HG03039 (cell line): ENCODE results near the gene ZNF76.

ENCODE experiments used
- ATAC-seq: cut with Tn5 transposase; IDR thresholded peaks from one replicate; pipeline ENCODE4 v1.9.1; 2021; ENCODE audit warnings: mild to moderate bottlenecking, moderate library complexity; ENCODE audit not compliant: unreplicated experiment

The ZNF76 gene

DNA sequence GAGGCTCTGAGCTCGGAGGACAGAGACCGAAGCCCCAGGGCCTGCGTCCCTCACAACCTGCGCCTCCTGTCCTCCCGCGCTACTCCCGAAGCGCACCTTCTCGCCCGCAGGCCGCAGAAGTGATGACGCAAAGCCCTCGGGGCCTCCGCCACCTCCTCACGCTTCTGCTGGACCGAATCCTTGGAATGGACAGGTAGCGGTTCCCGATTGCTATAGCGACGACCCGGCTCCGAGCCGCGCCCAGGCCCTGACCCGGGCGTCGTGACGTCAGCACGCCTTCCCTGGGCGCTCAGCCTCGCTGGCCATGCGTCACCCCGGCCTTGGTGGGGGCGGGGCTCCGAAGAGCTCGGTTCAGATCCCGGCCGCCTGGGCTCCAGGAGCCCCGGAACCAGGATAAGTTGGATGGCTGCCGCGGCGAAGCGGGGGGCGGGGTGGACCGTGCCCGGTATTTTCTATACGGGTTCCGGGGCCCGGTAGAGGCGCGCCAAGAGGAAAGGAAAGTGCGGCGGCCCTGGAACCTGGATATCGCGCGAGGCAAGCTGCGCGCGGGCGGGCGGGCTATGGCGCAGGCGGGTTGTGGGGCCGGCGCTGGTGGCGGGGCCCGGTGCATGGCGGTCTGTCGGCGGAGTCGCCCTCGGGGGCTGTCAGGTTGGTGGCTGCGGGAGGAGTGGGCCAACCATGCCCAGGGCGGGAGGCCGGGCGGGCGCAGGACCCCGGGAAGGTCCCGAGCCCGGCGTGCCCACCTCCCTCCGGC lies at the start of gene ZNF76:
ZNF76 (plus strand) TSS at position 542 of the 754 bp plus-strand sequence. CDS start 21,417 bp downstream, outside the sequence.
- ATAC-seq = peak; percentile 71

DNA sequence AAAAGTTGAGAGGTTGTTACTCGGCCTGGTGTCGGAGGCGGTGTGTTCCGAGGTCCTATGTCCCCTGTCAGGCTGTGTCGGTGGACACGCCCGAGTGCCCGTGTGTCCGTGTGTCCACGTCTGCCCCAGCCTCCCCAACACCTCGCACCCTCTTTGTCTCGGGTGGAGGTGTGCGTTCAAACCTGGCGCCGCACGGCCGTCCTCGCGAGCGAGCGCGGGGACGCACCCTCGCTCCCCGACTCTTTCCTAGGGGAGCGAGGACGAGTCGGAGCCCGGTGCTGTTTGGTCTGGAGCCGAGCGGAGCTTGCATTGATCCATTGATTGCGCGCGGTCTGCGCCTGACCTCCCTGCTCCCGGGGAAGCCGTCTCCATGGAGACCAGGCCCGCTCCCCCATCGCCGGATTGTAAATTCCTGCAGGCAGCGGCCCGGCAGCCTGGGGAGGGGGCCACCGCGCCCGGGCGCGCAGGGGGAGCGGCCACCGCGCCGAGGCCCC lies 46.2 kb upstream of the ZNF76 start:
- ATAC-seq = no peak

DNA sequence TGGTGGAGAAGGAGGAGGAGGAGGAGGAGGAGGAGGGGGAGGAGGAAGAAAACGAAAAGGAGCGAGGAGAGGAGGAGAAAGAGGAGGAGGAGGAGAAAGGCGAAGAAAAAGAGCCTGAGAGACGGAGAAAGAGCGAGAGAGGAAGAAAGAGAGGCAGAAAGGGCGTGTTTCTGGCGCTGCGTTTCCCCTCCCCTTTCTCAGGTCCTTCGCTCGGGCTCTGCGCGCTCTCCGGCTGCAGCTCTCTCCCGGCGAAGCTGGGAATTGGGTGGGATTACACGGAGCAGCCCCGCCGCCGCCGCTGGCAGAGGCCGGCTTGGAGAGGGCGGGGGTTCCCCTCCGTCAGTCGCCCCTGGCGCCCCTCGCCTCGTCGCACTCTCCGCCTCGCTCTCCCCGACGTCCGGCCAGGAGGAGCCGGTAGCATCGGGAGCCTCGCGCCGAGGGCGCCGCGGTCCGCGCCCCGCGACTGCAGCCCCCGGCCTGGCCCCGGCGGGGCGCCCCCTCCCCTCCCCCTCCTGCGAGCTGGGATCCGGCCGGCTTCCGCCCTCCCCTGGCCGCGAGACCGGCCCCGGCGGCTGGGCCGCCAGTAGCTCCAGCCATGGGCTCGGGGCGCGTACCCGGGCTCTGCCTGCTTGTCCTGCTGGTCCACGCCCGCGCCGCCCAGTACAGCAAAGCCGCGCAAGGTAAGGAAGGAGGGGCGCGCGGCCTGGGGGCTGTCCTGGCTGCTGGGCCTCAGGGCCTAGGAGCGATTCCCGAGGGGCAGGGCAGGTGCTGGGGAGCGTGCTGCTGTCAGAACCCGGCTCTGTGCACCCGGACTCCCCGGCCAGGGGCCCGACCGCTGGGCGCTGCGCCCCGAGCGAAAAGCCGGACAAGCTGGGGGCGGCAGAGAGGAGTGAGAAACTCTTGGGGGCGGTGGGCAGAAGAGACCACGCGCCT lies 45.4 kb upstream of the ZNF76 start, which contains the start of gene SCUBE3:
SCUBE3 (plus strand) TSS at position 133 of the 933 bp plus-strand sequence; CDS start at position 596, 463 bp downstream.
- no peak for ATAC-seq

DNA sequence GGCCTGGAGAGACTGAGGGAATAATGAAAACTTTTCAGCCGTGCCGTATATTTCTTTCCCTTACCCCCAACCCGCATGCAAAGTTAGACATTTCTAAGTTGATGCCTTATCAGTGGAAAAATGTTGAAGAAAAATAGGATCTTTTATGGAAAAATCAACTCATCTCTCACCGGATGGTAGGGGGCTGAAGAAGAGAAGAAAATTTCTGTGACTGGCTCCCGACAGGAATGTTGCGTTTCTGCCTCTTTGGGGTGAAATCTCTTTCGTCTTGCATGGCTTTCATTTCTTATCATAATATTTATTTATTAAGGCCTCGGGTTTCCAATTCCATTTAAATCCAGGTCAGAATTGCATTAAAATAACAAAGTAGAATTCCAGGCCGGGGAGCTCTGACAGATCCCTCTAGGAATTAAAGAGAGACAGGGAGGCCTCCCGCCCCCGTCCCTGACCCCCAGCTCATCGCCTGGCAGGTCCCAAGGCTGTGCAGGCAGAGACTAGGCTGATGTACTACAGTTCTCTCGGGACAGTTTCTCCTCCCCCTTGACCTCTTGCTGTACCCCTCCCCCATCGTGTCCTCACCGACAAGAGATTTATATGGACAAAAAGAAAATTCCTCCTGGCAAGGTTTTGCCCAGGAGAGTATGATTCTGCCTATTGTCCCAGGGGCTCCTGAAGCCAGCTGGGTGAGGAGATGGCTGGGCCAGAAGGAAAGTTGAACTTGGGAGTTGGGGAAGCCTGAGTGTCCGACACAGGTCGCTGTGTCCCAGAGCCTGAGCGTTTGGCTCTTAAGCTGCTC lies 44.5 kb upstream of the ZNF76 start:
- no peak for ATAC-seq

DNA sequence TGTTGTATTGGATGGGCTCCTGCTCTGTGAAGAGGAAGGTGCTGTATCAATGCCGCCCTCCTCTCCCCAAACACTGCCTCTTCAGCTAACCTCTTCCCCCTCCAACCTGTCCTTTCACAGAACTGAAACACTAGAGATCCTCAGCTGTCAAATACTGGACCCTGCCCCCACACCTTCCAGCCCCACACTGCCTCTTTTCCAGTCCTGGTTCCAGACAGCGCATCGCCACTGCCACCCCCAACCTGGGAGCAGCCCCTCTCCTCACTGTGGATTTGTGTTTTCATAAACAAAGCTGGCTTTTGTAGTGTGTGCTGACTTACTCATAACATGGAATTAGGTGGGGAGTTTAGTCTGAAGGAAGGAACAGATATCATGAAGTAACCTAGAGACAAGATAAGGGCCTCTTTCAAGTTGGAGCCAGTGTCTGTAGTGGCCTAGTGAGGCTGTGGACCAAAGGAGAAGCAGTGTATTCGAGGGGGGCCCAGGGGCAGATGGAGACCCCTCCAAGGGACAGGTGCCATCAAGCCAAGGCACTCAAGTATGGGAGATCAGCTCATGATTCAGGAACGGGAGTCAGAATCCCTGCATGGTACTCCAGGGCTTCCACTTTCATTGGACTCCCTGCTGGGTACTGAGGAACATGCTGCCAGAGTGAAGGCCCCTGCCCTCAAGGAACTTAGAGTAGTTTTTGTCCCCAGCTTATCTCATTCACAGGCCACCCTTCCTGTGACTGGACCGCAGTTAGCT lies 43.7 kb upstream of the ZNF76 start:
- ATAC-seq = no peak

DNA sequence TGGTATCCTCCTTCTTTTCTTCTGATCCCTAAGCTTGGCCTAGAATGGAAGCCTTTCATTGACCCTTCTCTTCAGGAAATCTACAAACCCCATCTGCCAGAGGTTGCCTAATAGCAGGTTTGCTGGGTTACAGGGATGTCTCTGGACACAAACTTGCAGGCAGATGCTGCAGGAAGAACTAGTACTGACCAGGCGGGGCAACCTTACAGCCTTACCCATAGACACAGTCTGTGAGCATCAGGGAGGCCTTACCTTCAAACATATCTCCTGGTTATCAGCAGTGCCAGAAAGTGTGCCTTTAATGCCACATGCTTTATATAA lies 43.2 kb upstream of the ZNF76 start:
- no peak for ATAC-seq

DNA sequence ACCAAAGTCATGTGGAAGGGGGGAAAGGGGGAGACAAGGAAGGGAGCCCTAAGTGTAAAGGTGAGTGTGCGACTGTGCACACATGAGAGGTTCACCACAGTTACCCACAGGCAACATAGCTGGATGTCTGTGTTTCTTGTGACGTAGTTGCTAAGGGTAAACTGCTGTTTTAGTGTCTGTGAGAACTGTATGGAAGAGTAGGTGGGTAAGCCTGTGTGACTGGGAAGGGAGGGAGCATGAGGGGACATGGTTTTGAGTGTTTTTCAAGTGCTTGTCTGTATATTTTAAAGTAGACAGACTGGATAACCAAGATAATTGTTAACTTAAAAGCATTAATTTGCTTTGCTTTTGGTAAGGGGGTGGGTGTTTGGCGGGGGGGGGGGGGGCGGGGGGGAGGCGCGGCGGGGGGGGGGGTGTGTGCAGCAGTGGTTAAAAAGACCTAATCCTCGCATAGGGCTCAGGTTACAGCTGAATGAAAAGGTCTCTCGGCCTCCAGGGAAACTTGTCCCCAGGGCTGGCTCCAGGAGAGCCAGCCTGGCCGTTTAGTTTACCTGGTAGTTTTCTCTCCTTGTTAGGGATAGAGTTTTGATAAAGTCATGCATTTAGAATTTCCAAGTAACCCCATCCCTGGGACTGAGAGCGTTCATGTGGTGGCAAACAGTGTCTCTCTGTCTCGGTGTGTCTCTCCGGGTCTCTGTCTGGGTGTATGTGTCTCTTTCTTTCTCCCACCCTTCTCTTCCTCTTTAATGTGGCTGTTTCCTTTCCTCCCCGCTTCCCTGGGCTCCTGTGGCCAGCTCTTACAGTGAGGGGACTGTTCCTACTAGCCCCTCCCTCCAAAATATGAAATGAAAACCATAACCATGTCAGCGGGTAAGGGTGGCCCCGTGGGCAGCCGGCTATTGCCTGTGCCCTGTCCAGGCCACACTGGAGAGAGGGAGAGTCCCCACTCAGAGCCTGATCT lies 42.4 kb upstream of the ZNF76 start:
- ATAC-seq = no peak

DNA sequence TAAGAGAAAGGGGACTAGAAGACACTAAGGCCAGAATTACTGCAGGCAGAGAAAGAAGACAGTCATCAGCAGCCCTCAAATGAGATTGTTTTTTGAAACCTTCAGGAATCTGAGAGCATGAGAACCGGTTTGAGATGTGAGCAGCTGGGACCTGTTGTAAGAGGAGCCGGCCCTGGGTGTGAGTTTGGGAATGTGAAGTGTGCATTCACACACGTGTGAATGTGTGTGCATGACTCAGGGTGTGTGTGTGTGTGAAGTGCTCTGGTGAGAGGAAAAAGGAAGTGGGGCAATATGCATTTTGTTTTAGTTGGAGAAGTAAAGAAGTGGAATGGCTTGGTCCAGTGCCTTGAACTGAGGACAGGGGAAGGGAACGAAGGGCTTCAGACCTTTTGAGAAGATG lies 41.5 kb upstream of the ZNF76 start:
- no peak for ATAC-seq

DNA sequence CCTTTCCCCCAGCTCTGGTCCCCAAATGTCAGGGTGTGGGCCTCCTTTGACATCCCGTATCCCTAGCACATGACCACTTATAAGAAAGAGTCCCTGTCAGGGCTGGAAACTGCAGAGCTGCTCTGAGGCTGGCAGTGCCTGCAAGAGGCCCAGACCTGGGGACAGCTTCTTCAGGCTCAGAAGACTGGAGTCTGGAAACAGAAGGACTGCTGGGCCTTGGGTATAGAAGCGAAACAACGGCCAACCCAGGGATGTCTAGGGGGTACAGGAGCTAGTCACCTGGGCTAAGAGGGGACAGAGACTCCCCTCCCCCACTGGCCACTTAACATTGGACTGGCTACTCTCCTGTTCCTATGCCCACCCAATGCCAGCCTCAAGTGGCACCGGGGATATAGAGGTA lies 41.1 kb upstream of the ZNF76 start:
- no peak for ATAC-seq

DNA sequence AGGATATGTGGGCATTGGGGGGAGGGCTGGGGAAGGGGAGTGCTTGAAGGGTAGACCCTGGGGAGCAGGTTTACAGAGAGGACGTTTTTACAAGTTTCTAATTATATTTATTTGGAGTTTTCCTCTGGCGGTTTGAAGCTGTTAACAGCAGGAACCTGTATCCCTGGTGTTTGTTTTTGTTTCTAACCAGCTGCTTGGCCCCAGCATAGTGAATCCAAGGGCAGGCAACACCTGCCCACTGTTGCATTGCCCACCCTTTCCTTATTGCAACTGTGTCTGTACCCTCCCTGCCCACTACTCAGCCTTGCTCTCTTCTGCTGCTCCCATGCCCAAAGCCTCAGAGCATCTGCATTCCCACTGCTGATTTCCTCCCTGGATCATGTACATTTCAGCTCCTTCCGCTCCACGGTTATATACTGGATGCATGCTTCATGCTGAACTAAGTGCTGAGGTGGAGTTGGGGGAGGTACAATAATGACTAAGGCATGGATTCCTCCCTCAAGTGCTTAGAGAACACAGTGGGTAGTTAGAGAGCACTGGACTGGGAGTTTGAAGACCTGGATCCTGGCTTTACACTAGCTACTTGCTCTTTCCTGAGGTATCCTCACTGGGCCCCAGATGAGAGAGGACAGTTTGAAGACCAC lies 39.7 kb upstream of the ZNF76 start:
- no peak for ATAC-seq

DNA sequence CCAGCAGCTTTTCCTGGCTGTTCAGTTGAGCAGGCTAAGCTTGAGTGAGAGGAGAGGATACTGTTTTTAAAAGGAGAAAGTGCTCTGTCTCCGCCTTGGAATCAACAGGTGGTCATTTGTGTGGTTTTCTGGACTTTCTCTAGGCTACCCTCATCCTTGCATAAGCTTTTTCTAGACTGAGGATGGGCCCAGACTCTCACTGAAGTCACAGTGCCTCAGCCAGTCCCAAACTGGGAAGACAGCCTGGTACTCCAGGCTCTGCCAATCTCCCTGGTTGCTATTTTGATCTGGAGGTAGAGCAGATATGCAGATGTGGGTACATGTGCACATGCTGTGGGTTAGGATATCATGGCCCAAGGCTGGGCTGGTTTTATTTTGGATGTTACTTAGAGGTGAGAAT lies 38.8 kb upstream of the ZNF76 start:
- no peak for ATAC-seq

DNA sequence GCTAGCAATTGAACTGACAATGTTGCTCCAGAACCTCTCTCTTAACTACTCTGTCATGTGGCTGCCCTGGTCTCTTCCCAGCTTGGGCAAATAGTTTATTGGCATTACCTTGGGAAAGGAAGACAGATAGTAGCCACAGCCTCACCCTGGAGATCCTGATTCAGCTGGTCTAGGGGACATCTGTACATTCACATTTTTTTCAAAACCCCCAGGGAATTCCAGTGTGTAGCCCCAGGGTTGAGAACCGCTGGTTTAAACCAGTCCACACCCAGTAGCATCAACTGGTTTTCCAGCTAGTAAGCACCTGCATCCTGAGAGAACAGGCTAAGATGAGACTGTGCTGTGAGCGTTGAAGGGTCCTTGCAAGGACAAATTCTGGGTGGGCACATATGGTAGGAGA lies 36.1 kb upstream of the ZNF76 start:
- no peak for ATAC-seq

DNA sequence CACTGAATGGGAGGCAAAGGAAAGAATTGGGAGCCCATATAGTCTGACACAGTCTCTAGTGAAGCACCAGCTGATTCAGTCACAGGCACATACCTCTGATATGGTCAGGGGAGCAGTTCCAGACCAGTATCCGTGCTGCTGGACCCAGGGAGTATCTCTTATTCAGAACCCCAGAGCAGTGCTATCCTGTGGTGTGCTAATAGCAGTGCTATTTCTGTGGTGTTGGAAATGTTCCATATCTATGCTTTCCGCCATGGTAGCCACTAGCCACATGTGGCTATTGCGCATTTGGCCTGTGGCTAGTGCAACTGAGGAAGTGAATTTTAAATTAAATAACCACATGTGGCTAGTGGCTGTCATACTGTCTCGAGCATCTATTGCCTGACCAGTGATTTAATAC lies 34.8 kb upstream of the ZNF76 start:
- no peak for ATAC-seq

DNA sequence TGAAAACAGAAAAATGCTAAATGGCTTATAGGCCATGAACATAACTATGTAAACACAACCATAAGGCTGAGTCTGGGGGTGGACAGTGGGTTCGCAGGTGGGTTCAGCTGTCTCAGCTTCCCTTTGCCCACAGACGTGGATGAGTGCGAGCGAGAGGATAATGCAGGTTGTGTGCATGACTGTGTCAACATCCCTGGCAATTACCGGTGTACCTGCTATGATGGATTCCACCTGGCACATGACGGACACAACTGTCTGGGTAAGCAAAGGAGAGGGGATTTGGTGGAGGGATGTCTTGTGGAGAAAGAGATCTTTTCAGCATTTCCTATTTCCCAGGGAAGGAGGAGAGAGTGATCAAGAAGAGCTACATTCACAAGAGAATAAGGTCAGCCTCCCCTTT lies 31.1 kb upstream of the ZNF76 start:
- no peak for ATAC-seq

DNA sequence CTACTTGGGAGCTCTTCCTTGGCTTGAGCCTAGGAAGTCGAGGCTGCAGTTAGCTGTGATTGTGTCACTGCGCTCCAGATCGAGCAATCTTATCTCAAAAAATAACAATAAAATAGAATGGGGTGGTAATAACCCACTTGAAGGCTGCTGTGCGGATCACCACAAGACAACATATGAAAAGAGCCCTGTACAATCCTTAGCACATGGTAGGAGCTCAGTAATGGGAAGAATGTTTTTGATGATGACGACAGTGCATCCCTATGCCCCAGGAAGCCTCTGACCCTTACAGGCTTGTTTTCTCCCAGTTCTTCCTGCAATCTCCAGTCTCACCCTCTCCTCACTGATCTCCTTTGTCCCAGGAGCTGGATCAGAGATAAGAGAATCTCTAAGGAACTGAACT lies 30.2 kb upstream of the ZNF76 start:
- ATAC-seq = no peak

DNA sequence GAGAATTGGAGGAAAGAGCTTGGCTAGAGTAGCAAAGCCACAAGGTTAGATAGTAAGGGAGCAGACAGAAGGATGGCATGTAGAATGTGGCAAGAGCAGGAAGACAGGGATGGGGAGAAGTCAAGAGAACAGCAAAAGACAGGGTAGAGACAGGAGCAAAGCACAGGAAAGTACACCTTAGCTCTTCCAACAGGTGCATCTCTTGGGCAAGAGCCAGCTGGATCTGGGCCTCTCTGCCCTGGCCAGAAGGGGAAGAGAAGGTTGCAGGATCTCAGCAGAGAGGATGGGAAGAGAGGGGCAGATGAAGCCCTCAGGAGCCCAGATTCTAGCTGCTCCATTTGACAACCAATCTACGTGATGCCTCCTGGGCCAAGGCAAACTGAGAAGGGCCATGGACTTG lies 29.0 kb upstream of the ZNF76 start:
- ATAC-seq = no peak

DNA sequence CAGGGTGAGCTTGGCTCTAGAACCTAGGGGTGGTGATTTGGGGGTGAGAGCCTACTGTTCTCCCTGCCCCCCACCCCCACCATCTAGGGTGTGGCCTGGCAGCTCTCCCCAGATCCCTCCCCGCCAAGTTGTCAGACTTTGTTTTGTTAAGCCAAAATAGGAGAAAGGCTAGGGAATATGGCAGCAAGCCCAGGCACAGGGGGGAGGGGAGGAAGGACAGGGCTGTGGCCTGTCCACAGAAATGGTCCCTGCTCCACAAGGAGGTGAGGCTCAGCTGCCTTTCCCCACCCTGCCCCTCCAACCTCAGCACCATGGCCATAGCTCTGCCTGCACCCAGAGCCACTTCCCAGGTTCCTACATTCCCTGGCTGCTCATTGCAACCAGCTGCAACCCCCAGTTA lies 28.6 kb upstream of the ZNF76 start:
- no peak for ATAC-seq

DNA sequence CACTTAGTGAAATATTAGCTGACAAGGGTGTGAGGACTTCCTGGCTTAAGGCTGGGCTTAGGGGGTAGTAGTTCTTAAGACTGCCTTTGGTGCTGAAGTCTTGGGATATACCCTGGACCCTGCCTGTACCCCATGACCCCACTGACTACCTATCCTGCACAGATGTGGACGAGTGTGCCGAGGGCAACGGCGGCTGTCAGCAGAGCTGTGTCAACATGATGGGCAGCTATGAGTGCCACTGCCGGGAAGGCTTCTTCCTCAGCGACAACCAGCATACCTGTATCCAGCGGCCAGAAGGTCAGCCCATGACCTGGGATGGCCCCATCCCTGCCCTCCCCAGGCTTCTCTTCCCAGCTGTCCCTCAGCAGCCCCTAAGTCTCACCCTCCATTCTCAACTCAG lies 28.0 kb upstream of the ZNF76 start:
- ATAC-seq = no peak

DNA sequence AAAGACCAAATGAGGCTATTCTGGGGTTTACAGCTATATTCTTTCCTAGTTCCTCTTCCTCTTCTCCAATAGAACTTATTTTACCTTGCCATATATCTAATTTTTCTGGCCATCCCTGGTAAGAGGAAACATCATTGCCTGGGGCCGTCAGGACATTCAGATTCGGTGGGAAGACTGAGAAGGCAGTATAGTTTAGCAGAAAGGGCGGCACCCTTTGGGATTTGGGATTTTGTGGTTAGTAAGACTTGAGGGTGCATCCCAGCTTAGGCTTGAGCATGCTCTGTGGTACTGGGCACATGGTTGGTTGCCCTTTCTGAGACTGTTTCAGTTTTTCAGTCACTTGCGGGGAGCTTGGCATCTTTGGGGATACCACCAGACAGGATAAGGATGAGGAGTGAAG lies 24.6 kb upstream of the ZNF76 start:
- ATAC-seq = no peak
